Measurements from ENCODE around the gene HAUS1.

DNA sequence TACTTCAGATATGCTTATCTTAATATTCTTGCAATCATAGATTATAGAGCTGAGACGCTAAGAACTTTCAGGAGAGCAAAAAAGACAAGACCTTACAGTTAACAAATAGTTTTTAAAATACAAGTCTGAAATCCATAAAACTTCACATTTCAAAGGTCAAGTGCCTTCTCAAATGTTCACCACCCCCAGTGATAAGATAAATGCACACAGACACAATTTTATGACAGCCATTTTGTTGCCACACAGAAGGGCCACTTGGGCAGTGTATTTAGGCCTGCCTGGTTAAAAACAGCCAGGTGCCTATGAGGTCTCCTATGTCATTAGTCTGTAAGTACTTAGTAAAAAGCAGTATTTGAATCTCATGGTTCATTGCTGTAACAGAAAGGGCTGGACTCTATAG, 24.0 kb upstream of the HAUS1 start:
- no peak for TF ChIP-seq EZH2phosphoT487 (IDR thresholded peaks at IDR 0.05; ENCODE audit: borderline replicate concordance)
- TF ChIP-seq, protein P1, sequence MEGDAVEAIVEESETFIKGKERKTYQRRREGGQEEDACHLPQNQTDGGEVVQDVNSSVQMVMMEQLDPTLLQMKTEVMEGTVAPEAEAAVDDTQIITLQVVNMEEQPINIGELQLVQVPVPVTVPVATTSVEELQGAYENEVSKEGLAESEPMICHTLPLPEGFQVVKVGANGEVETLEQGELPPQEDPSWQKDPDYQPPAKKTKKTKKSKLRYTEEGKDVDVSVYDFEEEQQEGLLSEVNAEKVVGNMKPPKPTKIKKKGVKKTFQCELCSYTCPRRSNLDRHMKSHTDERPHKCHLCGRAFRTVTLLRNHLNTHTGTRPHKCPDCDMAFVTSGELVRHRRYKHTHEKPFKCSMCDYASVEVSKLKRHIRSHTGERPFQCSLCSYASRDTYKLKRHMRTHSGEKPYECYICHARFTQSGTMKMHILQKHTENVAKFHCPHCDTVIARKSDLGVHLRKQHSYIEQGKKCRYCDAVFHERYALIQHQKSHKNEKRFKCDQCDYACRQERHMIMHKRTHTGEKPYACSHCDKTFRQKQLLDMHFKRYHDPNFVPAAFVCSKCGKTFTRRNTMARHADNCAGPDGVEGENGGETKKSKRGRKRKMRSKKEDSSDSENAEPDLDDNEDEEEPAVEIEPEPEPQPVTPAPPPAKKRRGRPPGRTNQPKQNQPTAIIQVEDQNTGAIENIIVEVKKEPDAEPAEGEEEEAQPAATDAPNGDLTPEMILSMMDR (conservative IDR thresholded peaks at IDR 0.05; ENCODE audit: low read length): no peak

All from Loucy (cell line).